Trophoblast cell (in vitro differentiated cells and primary cell): ENCODE measurements around the gene GABBR1.

Experiments used
- DNase-seq, 2 donors: peaks; one replicate each; pipeline ENCODE4 v3.0.0-alpha.2; 2016
- H2AFZ ChIP-seq: 2 replicates; pipeline ENCODE4 v1.6.1; 2013; ENCODE audit warnings: low read length, moderate library complexity, mild to moderate bottlenecking; ENCODE audit not compliant: insufficient read depth, poor library complexity
- H2AK5ac ChIP-seq: 2 replicates; pipeline ENCODE4 v1.6.1; 2013; ENCODE audit warnings: mild to moderate bottlenecking, low read length
- H2BK120ac ChIP-seq: 2 replicates; pipeline ENCODE4 v1.6.1; 2013; ENCODE audit warnings: low read length, mild to moderate bottlenecking, moderate library complexity; ENCODE audit not compliant: insufficient read depth, poor library complexity
- H2BK12ac ChIP-seq: 2 replicates; pipeline ENCODE4 v1.6.1; 2013; ENCODE audit warnings: mild to moderate bottlenecking, low read length, moderate library complexity
- H2BK5ac ChIP-seq: 2 replicates; pipeline ENCODE4 v1.6.1; 2013; ENCODE audit warnings: low read length, low read depth, moderate library complexity, mild to moderate bottlenecking; ENCODE audit not compliant: poor library complexity
- H3K14ac ChIP-seq: 2 replicates; pipeline ENCODE4 v1.6.1; 2013; ENCODE audit warnings: mild to moderate bottlenecking, low read length
- H3K18ac ChIP-seq: 2 replicates; pipeline ENCODE4 v1.6.1; 2013; ENCODE audit warnings: mild to moderate bottlenecking, low read length
- H3K23ac ChIP-seq: 2 replicates; pipeline ENCODE4 v1.6.1; 2013; ENCODE audit warnings: low read length
- H3K27ac ChIP-seq: 2 replicates; pipeline ENCODE4 v1.5.1; 2013; ENCODE audit warnings: low read depth, mild to moderate bottlenecking, inconsistent platforms, low read length, moderate library complexity
- H3K27me3 ChIP-seq: 2 replicates; pipeline ENCODE4 v1.6.1; 2013; ENCODE audit warnings: inconsistent platforms, mild to moderate bottlenecking, low read length, moderate library complexity; ENCODE audit not compliant: insufficient read depth
- H3K36me3 ChIP-seq, 2 experiments: 1 replicate in 1 of 2; 2 replicates in 1 of 2; pipeline ENCODE4 v1.6.1; 2013; ENCODE audit warnings: low read length in 2 of 2, mild to moderate bottlenecking in 2 of 2, moderate library complexity in 1 of 2; ENCODE audit not compliant: insufficient read depth in 2 of 2, control insufficient read depth in 1 of 2
- H3K4ac ChIP-seq: 2 replicates; pipeline ENCODE4 v1.6.1; 2013; ENCODE audit warnings: low read depth, mild to moderate bottlenecking, low read length, moderate library complexity
- H3K4me1 ChIP-seq, 2 experiments: 1 replicate in 1 of 2; 2 replicates in 1 of 2; pipeline ENCODE4 v1.6.1; 2013; ENCODE audit warnings: low read length in 2 of 2, mild to moderate bottlenecking in 2 of 2, moderate library complexity in 1 of 2; ENCODE audit not compliant: insufficient read depth in 2 of 2, control insufficient read depth in 1 of 2
- H3K4me2 ChIP-seq: 2 replicates; pipeline ENCODE4 v1.6.1; 2013; ENCODE audit warnings: inconsistent platforms, mild to moderate bottlenecking, low read length, moderate library complexity
- H3K4me3 ChIP-seq: 2 replicates; pipeline ENCODE4 v1.5.1; 2013; ENCODE audit warnings: mild to moderate bottlenecking, low read depth, low read length, inconsistent platforms
- H3K79me1 ChIP-seq: one replicate; pipeline ENCODE4 v1.6.1; 2013; ENCODE audit warnings: low read length
- H3K79me2 ChIP-seq: 2 replicates; pipeline ENCODE4 v1.6.1; 2013; ENCODE audit warnings: low read length, mild to moderate bottlenecking; ENCODE audit not compliant: control insufficient read depth, insufficient read depth, poor library complexity
- H3K9ac ChIP-seq: 2 replicates; pipeline ENCODE4 v1.6.1; 2013; ENCODE audit warnings: mild to moderate bottlenecking, low read length
- H3K9me3 ChIP-seq: 2 replicates; pipeline ENCODE4 v1.6.1; 2013; ENCODE audit warnings: low read depth, mild to moderate bottlenecking, control low read depth, inconsistent platforms, low read length; ENCODE audit not compliant: insufficient read depth
- H4K12ac ChIP-seq: 2 replicates; pipeline ENCODE4 v1.6.1; 2013; ENCODE audit warnings: low read depth, mild to moderate bottlenecking, low read length, moderate library complexity
- H4K8ac ChIP-seq: 2 replicates; pipeline ENCODE4 v1.6.1; 2013; ENCODE audit warnings: low read depth, mild to moderate bottlenecking, low read length, moderate library complexity
- H4K91ac ChIP-seq: one replicate; pipeline ENCODE4 v1.6.1; 2013; ENCODE audit warnings: low read depth, mild to moderate bottlenecking, low read length, moderate library complexity
- WGBS: extraction: QIAGEN DNeasy Blood & Tissue Kit; methylation state at CpG from one replicate; pipeline ENCODE4 v1.1.7; 2013; ENCODE audit warnings: missing lambda C conversion rate; ENCODE audit not compliant: insufficient read length, insufficient coverage; ENCODE audit errors: extremely low coverage; 5-methylcytosine and 5-hydroxymethylcytosine counted together

Gene GABBR1

DNA sequence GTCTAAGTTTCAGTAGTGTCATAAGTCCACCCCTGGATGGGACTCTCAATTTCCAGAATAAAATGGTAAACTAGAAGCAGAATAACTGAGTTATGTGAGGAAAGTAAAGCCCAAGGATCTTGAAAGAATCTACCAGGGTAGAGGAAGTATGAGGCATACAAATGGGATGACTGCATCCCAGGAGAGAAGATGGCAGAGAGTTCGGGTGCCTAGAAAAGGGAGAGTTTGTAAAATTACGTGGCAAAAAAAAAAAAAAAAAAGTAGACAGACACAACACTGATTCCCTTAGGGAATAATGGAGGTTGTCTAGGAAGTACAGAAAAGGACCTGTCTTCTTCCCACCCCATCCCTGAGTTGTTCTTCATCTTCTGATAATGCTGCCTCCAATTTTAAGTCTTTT, 3.4 kb downstream of the GABBR1 start:
- Histone ChIP-seq H3K18ac (no peak overlapping the region), H3K23ac (no peak overlapping the region), H3K36me3 (peaks cover 0 to 1% of the 10 kb centered on the region in 2 experiments), H3K4me2 (no peak overlapping the region), H4K91ac (no peak overlapping the region), H3K4me1 (peaks cover 13 to 17% of the 10 kb centered on the region in 2 experiments), H3K9me3 (no peaks in the 10 kb centered on the region), H3K27me3 (peaks cover 9% of the 10 kb centered on the region), H3K4me3 (no peak overlapping the region), H3K9ac (no peak overlapping the region), H3K14ac (no peak overlapping the region), H2AFZ (no peak overlapping the region), H3K4ac (no peak overlapping the region), H2BK120ac (no peak overlapping the region), H4K8ac (no peak overlapping the region), H2BK5ac (no peak overlapping the region), H3K79me2 (peaks cover 2% of the 10 kb centered on the region), H3K27ac (no peak overlapping the region), H2AK5ac (no peak overlapping the region), H2BK12ac (no peak overlapping the region), H3K79me1 (peaks cover 6% of the 10 kb centered on the region), H4K12ac (no peak overlapping the region)
- no peak for DNase-seq
- no CpG with 5 or more reads among the region's 2 CpGs for WGBS

DNA sequence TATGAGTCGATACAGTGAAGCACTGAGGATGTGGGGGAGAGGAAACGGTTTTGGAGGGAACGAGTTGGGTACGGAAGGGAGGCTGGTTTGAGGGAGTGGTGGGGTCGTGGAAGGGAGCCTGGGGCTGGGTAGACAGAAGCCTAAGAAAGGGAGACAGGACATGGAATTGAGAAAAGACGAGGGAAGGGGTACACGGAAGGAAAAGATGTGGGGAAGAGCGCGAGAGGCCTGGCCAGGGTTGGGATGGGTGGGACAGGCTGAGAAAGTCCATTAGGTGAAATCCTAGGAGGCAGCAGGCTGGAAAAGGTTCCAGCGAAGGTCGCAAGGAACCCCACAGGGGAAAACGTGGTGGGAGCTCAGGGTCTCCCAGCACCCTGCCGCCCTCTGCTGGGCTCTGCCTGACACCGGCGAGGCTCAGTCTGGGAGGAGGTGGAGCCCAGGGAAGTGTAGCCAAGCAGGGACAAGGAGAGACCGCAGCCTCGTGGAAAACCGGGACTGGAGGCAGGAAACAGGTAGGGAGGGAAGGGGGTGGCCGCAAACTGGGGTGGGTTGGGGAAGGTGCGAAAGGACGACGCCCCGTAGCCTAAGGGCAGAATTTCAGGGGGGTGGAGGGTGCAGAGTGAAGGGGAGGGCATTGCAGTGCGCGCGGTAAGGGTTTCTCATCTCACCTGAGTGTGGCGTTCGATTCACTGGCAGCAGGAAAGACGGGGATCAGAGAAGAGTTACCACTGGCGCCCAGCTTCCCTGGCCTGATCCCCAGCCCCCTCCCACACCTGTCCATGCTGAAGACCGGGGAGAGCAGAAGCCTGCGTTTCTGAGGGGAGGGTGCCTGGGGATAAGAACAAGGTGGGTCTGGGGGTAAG, 4.3 kb downstream of the GABBR1 start:
- Histone ChIP-seq H4K91ac (peak overlapping the region; percentile 58), H3K4ac (no peak overlapping the region), H3K9ac (no peak overlapping the region), H3K14ac (no peak overlapping the region), H3K4me2 (peak overlapping the region; percentile 97), H3K4me1 (peaks cover 13 to 14% of the 10 kb centered on the region in 2 experiments), H4K8ac (no peak overlapping the region), H2BK12ac (no peak overlapping the region), H3K79me2 (peaks cover 2% of the 10 kb centered on the region), H3K4me3 (peak overlapping the region; percentile 71), H3K27ac (no peak overlapping the region), H3K79me1 (peaks cover 6% of the 10 kb centered on the region), H3K9me3 (no peaks in the 10 kb centered on the region), H2BK5ac (no peak overlapping the region), H3K27me3 (peaks cover 9% of the 10 kb centered on the region), H2AK5ac (no peak overlapping the region), H2AFZ (peak overlapping the region; percentile 67), H2BK120ac (no peak overlapping the region), H3K36me3 (peaks cover 2 to 3% of the 10 kb centered on the region in 2 experiments), H4K12ac (no peak overlapping the region), H3K18ac (no peak overlapping the region), H3K23ac (no peak overlapping the region)
- WGBS = no CpG with 5 or more reads among the region's 32 CpGs
- DNase-seq = peak in 1 of 2 donors; percentile 39

DNA sequence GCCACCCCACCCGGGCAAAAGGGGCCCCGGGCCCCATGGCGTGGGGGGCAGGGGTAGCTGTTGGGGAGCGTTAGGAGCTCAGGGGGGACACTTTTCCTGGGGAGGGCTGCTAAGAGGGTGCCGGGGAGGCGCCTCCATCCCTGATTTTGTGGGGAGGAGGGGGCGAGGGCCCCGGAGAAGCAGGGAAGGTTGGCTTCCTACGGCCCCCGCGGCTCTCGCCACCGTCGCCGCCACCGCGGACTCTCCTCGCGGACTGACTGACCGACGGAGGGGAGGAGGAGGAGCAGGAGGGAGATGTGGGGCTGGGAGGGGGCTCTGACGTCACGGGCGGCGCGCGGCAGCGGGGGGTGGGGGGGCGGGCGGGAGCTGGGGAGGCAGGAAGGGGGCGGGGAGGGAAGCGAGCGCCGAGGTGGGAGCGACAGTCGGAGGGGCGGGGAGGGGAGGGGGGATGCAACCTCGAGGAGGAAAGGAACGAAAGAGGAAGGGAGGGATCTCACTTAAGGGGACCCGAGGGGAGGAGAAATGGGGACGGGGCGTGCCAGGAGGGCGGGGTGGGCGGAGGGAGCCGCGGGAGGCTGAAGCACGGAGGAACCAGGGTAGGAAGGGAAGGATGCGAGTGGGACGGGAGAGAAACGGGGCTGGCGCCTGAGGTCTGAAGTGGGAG, 5.1 kb downstream of the GABBR1 start:
- DNase-seq = no peak
- Histone ChIP-seq H3K79me1 (peaks cover 5% of the 10 kb centered on the region), H4K91ac (peak overlapping the region; percentile 59), H3K4me3 (peak overlapping the region; percentile 71), H3K18ac (peak overlapping the region; percentile 49), H3K4me1 (peaks cover 10 to 13% of the 10 kb centered on the region in 2 experiments), H3K79me2 (peaks cover 2% of the 10 kb centered on the region), H3K9ac (no peak overlapping the region), H3K14ac (peak overlapping the region; percentile 53), H2BK5ac (peak overlapping the region; percentile 50), H4K8ac (peak overlapping the region; percentile 54), H2AK5ac (no peak overlapping the region), H2AFZ (peak overlapping the region; percentile 67), H3K27me3 (peaks cover 9% of the 10 kb centered on the region), H3K36me3 (peaks cover 9% of the 10 kb centered on the region in 2 experiments), H3K23ac (no peak overlapping the region), H4K12ac (peak overlapping the region; percentile 39), H2BK12ac (no peak overlapping the region), H3K4ac (no peak overlapping the region), H3K4me2 (peak overlapping the region; percentile 97), H2BK120ac (no peak overlapping the region), H3K27ac (no peak overlapping the region), H3K9me3 (no peaks in the 10 kb centered on the region)
- WGBS = no CpG with 5 or more reads among the region's 51 CpGs

DNA sequence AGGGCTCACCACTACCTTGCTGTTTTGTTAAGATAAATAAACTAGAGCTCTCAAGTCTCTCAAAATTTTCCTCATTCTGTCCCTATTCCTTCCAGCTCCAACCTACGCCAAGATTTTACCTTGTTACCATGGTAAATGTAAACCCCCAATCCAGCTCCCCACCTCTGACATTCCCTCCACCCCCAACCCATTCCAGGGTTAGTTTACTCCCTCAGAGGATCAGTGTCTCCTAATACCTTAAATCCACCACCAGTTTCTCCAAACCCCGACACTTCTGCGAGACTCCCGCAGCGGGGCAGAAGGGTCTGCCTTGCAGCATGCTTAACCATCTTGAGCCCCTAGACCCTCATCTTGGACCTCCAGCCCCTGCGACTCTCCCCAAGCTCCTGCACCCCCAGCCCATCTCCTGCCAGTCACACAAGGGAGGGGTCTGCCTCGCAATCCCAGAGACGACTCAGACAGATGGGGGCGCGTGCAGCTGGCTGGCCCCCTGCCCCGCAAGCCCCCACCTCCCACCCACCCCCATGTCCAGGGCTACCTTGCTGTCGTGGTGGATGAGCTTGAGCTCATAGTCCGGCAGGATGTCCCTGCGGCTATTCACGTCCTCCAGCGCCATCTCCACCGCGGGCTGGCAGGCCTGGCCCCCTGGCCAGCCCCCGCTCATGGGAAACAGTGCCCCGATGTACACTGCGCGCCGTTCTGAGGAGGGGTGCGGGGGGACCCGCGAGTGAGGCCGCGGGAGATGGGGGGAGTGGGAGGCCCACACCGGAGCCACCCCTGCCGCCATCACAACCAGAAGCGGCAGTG, 5.8 kb downstream of the GABBR1 start:
- no peak overlapping the region for H3K4ac ChIP-seq
- no peak overlapping the region for H3K23ac ChIP-seq
- H3K27ac ChIP-seq = no peak overlapping the region
- H3K4me1 ChIP-seq = peaks cover 9 to 13% of the 10 kb centered on the region in 2 experiments
- peaks cover 2% of the 10 kb centered on the region for H3K79me1 ChIP-seq
- no peaks in the 10 kb centered on the region for H3K9me3 ChIP-seq
- no peak overlapping the region for H3K9ac ChIP-seq
- peaks cover 10 to 13% of the 10 kb centered on the region in 2 experiments for H3K36me3 ChIP-seq
- H4K8ac ChIP-seq = peak overlapping the region; percentile 54
- peak overlapping the region; percentile 63 for H3K4me3 ChIP-seq
- H2AK5ac ChIP-seq = no peak overlapping the region
- peaks cover 2% of the 10 kb centered on the region for H3K79me2 ChIP-seq
- H3K4me2 ChIP-seq = peak overlapping the region; percentile 87
- H2AFZ ChIP-seq = peak overlapping the region; percentile 66
- H4K12ac ChIP-seq = peak overlapping the region; percentile 39
- peak overlapping the region; percentile 50 for H2BK5ac ChIP-seq
- peaks cover 7% of the 10 kb centered on the region for H3K27me3 ChIP-seq
- peak overlapping the region; percentile 49 for H3K18ac ChIP-seq
- no peak for DNase-seq
- WGBS = no CpG with 5 or more reads among the region's 31 CpGs
- no peak overlapping the region for H2BK12ac ChIP-seq
- H2BK120ac ChIP-seq = no peak overlapping the region
- H3K14ac ChIP-seq = no peak overlapping the region
- H4K91ac ChIP-seq = peak overlapping the region; percentile 59
